Forelimb muscle (tissue), 1 donor: ENCODE measurements around the gene ADARB1. TPM values are rescaled to one million over a fixed set of nuclear protein-coding genes. Genes with fewer than 3 reads are reported as not detected.

Experiments used
- DNase-seq: peaks from one replicate; pipeline ENCODE4 v3.0.0-alpha.2; 2013; ENCODE audit warnings: low read depth
- polyA plus RNA-seq: library from polyadenylated mRNA; unstranded; fragments of 120-200 nt; gene quantifications from one replicate; pipeline ENCODE4 v1.2.1, GENCODE V29; 2013; ENCODE audit not compliant: insufficient read length

Gene ADARB1
- polyA plus RNA-seq, 1 donor = 27.0 TPM

DNA sequence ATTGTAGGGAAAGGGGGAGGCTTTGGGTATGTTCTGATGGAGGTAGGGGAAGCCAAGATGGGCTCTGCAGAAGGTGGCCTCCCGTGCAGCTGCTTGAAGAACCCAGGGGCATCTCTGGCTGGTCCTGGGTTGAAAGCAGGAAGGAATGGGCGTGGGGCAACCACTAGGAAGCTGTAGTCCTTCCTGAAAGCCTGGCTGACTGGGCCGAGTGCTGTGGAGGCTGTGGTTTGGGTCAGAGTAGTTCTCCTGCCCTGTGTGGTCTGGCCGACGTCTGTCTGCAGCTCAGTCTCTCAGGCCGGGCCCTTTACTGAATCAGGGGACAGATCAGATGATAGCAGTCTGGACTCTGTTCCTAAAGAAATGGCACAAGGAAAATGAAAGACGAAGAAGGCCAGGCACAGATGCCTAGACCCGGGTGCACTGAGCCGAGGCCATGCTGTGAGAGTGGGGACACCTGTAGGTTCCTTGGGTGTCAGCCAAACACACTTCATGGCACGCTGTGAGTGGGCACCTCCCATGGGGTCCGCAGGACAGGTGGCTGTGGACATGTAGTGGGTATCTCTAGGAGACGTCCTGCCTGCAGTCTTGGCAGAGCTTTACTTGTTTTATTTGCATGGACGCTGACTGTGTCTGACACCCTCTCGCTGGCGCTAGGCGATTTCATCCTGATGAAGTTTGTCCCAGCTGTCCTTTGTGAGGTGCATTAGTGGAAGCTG, 126.4 kb downstream of the ADARB1 start:
- DNase-seq = no peak

DNA sequence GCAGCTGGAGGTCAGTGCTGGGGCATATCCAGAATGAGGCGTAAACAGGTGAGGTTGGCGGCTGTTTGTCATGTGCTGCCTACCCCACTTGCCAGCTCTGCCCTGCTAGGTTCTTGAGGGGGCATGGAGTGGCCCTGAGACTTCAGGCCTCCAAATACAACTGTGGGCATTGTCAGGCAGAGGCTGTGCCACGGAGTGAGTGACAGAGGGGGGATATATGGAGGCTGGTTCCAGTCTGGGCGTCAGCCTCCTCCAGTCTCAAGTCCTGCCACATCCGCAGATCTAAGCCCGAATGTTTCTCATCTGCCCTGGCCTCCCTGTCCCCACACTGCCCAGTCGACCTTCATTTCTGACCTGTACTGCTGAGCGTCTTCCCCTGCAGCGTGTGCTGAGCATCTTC, 128.0 kb downstream of the ADARB1 start:
- DNase-seq = no peak

DNA sequence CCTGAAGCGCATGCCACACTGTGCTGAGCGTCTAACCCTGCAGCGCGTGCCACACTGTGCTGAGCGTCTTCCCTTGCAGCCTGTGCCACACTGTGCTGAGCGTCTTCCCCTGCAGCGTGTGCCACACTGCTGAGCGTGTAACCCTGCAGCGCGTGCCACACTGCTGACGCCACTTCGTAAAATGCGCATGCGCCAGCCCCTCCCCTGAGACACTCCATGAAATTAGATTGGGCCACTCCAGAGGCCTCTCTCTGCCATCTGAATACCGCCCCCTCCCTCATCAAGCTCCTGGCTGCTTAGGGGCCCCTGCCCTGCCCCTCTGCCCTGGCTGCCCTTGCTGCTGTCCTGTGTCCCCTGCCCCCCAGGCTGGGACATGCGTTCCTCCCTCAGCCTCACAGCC, 128.5 kb downstream of the ADARB1 start:
- DNase-seq = no peak

GRCh38 chr21:45203983-45204382, 129.6 kb downstream of the ADARB1 start:
- no peak for DNase-seq

DNA sequence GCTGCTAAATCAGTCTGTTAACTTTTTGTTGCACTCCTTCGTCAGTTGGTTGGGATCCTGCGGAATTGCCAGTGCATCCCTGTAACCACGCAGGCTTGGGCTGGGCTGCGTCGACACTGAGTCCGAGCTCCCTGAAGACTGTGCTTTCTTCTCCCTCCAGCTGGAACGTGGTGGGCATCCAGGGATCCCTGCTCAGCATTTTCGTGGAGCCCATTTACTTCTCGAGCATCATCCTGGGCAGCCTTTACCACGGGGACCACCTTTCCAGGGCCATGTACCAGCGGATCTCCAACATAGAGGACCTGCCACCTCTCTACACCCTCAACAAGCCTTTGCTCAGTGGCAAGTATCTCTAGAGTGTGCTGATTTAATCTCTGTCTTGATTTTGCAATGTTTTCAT, 130.0 kb downstream of the ADARB1 start:
- DNase-seq = no peak

DNA sequence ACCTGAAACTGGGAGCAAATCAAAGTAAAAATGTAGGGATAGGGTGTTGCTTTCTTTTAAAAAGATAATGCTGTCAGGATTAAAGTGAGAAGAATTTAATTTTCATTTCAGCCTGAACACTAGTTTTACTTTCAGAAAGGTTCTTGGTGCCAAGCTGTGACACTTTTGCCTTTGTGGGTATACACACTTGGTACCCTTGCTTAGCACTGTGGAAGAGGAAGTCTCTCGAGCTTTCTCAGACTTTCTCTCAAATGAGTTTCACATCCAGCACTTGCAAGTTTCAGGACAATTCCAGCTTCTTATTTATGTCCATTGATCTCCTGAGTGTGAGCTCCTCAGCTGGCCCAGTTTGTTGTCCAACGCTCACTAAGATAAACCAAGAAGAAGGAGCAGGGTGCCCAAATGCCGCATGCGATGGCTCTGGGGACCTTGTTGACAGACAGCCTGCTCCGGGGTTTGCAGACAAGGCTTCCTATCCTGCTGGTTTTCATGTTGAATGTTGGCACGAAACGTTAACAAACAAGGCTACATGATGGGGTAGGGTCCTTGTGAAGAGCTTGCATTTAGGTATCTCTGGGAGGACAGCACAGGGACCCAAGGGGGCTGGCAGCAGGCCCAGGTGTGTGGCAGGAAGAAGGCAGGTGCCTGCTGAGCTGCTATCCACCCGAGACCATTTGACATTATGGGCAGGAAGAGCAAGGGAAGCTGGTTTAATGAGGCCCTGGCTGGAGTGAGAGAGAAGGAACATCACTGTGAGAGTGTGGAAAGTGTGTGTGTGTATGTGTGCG, 133.7 kb downstream of the ADARB1 start:
- no peak for DNase-seq

GRCh38 chr21:45208627-45208951, 134.2 kb downstream of the ADARB1 start:
- no peak for DNase-seq

GRCh38 chr21:45209046-45209445, 134.7 kb downstream of the ADARB1 start:
- DNase-seq = no peak

DNA sequence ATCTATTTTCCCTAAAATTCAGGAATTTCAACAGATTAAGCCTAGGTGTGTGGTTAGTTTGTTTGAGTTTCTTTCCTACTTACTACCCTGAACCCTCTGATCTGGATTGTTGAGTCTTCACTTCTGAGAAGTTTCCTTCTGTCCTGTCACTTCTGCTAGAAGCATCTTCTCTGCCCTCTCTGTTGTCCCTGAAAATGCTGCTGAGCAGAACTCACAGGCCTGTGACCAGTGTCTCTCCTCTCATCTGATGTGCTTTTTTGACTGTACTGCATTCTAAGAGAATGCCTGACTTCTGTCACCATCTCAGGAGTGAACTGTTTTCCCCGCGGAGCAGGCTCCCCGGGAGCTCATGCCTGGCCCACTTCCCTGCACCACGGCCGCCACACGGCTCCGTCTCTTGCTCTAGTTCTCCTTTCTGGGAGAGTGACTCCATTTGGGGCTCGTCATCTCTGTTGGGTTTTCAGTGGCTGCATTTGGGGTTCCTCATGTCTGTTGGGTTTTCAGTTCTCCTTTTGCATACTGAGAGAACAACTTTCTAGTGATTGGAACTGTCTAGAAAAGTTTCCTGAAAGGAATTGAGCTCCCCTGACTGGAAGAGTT, 135.4 kb downstream of the ADARB1 start:
- DNase-seq = no peak

- DNase-seq = no peak
Observed at GRCh38 chr21:45210461-45210983, 136.1 kb downstream of the ADARB1 start.

DNA sequence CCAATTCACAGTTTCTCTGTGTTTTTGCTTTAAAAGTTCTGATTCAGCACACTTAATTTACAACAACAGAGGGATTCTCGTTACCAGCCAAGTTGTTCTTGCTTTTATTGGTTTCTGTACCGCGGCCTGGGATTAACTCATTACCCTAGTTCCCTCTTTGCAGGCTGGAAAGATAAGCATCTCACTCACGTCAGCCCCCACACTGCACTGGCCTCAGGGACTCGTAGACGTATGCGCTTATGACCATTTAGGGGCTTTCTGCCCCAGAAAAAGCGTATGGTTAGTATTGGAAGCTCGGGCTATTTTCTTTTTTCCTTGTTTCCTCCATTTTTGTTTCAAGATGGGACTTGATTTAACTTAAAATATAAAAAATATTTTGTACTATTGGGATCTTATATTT, 137.3 kb downstream of the ADARB1 start:
- no peak for DNase-seq

- DNase-seq = no peak
Observed at GRCh38 chr21:45213392-45213791, 139.0 kb downstream of the ADARB1 start.

GRCh38 chr21:45215213-45215612, 140.8 kb downstream of the ADARB1 start:
- no peak for DNase-seq

DNA sequence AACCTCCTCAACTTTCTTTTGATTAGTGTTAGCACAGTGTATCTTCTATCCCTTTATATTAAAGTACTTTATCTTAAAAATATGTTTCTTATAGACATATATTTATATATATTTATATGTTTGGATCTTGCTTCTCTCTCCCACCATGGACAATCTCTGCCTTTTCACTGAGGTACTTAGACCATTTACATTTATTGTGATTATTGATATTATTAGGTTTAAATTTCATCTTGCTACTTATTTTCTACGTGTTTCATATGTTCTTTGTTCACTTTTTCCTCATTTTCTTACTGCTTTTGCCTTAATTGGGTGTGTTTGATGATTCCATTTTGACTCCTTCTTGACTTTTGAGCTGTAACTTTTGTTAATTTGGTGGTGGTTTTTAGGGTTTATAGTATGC, 142.6 kb downstream of the ADARB1 start:
- DNase-seq = no peak

- no peak for DNase-seq
Observed at GRCh38 chr21:45219517-45219916, 145.1 kb downstream of the ADARB1 start.

DNA sequence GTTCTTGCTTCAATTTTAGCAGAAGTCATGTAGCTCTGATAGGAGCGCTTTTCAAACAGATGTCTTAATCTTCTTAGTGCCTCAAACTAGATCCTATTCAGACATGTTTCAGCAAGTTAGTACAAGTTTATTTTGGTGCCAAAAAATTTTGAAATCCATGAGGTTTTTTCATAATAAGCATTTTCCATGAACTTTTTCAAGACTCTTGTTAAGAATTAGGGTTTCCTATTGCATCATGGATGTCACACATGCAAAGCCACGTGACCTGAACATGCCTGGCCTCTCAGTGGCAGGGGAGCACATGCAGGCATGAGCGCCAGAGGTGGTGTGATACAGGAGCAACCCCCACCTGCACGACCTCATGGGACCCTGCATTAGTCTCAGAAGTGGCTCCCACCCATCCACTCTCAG, 145.7 kb downstream of the ADARB1 start:
- DNase-seq = no peak

DNA sequence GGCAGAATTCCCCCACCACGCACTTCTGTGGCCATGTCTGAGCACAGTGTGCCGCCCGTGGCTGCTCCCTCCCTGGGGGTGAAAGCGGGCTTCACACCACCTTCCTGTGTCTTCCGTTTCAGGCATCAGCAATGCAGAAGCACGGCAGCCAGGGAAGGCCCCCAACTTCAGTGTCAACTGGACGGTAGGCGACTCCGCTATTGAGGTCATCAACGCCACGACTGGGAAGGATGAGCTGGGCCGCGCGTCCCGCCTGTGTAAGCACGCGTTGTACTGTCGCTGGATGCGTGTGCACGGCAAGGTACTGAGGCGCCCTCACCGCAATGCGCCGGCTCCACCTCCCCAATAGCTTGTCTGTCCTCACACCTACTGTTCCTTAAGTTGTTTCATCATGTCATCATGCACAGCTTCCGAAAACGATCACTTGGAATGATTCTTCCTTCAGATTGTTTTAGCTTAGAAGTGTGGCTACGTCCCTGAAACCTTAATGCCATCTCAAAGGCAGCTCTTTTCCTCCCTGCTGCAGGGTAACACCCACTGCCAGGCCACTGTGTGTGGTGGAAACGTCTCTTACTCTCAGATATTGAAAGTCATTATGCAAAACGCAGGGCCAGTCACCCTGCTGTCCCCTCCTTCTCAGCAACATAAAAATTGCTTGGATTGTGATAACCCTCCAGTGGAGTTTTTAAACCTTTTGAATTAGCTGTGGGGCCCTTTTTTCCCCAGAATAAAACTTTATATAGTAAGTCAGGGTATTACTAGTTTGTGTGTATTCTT, 146.5 kb downstream of the ADARB1 start:
- no peak for DNase-seq

DNA sequence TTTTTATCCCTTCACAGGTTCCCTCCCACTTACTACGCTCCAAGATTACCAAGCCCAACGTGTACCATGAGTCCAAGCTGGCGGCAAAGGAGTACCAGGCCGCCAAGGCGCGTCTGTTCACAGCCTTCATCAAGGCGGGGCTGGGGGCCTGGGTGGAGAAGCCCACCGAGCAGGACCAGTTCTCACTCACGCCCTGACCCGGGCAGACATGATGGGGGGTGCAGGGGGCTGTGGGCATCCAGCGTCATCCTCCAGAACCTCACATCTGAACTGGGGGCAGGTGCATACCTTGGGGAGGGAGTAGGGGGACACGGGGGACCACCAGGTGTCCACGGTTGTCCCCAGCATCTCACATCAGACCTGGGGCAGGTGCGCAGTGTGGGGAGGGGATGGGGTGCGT, 147.6 kb downstream of the ADARB1 start:
- DNase-seq = no peak

- DNase-seq = no peak
Observed at GRCh38 chr21:45223236-45224185, 149.1 kb downstream of the ADARB1 start.

DNA sequence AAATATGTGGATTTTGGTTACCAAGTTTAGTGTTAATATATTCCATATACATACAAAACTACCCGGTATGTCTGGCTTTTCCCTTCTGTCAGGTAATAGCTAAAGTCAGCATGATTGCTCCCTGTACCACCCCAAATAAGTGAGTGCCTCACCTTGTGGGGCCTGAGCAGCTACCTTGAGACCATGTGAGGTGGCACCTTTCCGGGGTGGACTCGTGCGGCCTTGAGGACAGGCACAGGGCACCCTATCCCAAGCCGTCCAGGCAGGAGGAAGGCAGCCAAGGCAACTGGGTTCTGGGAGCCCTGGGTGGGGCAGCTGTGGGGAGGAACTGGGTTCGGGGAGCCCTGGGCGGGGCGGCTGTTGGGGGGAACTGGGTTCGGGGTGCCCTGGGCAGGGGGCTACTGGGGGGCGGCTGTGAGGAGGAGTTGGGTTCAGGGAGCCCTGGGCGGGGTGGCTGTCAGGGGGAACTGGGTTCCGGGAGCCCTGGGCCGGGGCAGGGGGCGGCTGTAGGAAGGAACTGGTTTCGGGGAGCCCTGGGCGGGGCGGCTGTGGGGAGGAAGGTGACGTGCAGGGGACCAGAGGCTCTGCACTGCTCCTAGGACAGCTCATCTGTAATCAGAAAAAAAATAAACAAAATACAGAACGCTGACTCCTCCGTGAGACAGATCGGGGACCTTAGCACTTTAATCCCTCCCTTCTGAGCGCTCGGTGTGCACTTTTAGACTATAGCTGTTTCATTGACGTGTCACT, 150.0 kb downstream of the ADARB1 start:
- no peak for DNase-seq
